ENCODE results near the gene RAB4A. TPM values are rescaled to one million over a fixed set of nuclear protein-coding genes. Genes with fewer than 3 reads are reported as not detected.

RAB4A gene
- total and polyA plus RNA-seq, 9 of the 15 experiments (the other 6 are each of a cell fraction or from before 2014, with no cell fraction given): 8.3 to 61.0 (median 26.7) TPM

- TF ChIP-seq E2F8 (IDR thresholded peaks at IDR 0.05; ENCODE audit: low read depth, partially characterized antibody) (peak; percentile 55), ZNF217 (CRISPR knock-in tag; IDR thresholded peaks at IDR 0.05) (no peak), ZNF778 (CRISPR knock-in tag; IDR thresholded peaks at IDR 0.05) (no peak), MCM3 (IDR thresholded peaks at IDR 0.05) (no peak), BRF2 (IDR thresholded peaks at IDR 0.05; ENCODE audit: borderline replicate concordance, insufficient read depth, insufficient read length) (no peak), XRCC3 (IDR thresholded peaks at IDR 0.05) (no peak), ZBTB8A (IDR thresholded peaks at IDR 0.05; ENCODE audit: partially characterized antibody) (no peak), NKRF (IDR thresholded peaks at IDR 0.05; ENCODE audit: borderline replicate concordance) (peak; percentile 91), ZNF274 (IDR thresholded peaks at IDR 0.05; ENCODE audit: borderline replicate concordance, low read depth, low read length) (no peak), TEAD2 (tag; IDR thresholded peaks at IDR 0.05) (no peak), MAX (CRISPR knock-in tag; IDR thresholded peaks at IDR 0.05) (peak; percentile 99), MAFF (IDR thresholded peaks at IDR 0.05; ENCODE audit: low read length) (no peak), RBM14 (IDR thresholded peaks at IDR 0.05; ENCODE audit: borderline replicate concordance, insufficient read depth, low read depth, low read length) (no peak), NCOR1 (IDR thresholded peaks at IDR 0.05) (no peak), ZNF212 (CRISPR knock-in tag; IDR thresholded peaks at IDR 0.05) (0 out of 2 replicates have a peak, but pooled peaks have one; percentile 47), STAT6 (CRISPR knock-in tag; IDR thresholded peaks at IDR 0.05) (no peak), NUFIP1 (IDR thresholded peaks at IDR 0.05; ENCODE audit: partially characterized antibody) (no peak), HDAC6 (IDR thresholded peaks at IDR 0.05; ENCODE audit: low read depth, low read length) (no peak), RBM34 (IDR thresholded peaks at IDR 0.05; ENCODE audit: borderline replicate concordance, insufficient read depth, low read length) (no peak)
Measured at GRCh38 chr1:229270547-229271447, at the start of gene RAB4A (continued).
